HG03103 (cell line): ENCODE measurements around the gene NUDT3.
"Not testable (repeated sequence)": the region's sequence is repeated elsewhere in the genome, so short reads cannot be mapped to it uniquely, and the experiment has no call there.

ENCODE experiments used
- ATAC-seq: cut with Tn5 transposase; IDR thresholded peaks from one replicate; pipeline ENCODE4 v1.9.1; 2021; ENCODE audit warnings: low read depth; ENCODE audit not compliant: unreplicated experiment

The NUDT3 gene

GRCh38 chr6:34346175-34347119 is 46.0 kb downstream of the NUDT3 start:
- no peak for ATAC-seq

- ATAC-seq: no peak
Observed at GRCh38 chr6:34343806-34344205, 48.7 kb downstream of the NUDT3 start.

- no peak for ATAC-seq
Observed at GRCh38 chr6:34342247-34342646, 50.2 kb downstream of the NUDT3 start.

GRCh38 chr6:34341481-34341971 is 50.9 kb downstream of the NUDT3 start:
- ATAC-seq: no peak

GRCh38 chr6:34340906-34341480 is 51.5 kb downstream of the NUDT3 start:
- no peak for ATAC-seq

- ATAC-seq: no peak
Observed at GRCh38 chr6:34340394-34340793, 52.1 kb downstream of the NUDT3 start.

- ATAC-seq: no peak
Observed at GRCh38 chr6:34339971-34340370, 52.5 kb downstream of the NUDT3 start.

- no peak for ATAC-seq
Observed at GRCh38 chr6:34339432-34339831, 53.0 kb downstream of the NUDT3 start.

GRCh38 chr6:34338811-34339210 is 53.7 kb downstream of the NUDT3 start:
- ATAC-seq: no peak

GRCh38 chr6:34338377-34338776 is 54.1 kb downstream of the NUDT3 start:
- ATAC-seq: no peak

GRCh38 chr6:34334796-34335416 is 57.6 kb downstream of the NUDT3 start:
- no peak for ATAC-seq

- ATAC-seq: peak; percentile 53
Observed at GRCh38 chr6:34333858-34334257, 58.6 kb downstream of the NUDT3 start.

- ATAC-seq: no peak
Observed at GRCh38 chr6:34332251-34333198, 59.9 kb downstream of the NUDT3 start.

- no peak for ATAC-seq
Observed at GRCh38 chr6:34331371-34332050, 61.0 kb downstream of the NUDT3 start.

- not testable (repeated sequence) for ATAC-seq
Observed at GRCh38 chr6:34329814-34330213, 62.7 kb downstream of the NUDT3 start.

- ATAC-seq: no peak
Observed at GRCh38 chr6:34328969-34329368, 63.5 kb downstream of the NUDT3 start.

GRCh38 chr6:34327313-34328205 is 64.9 kb downstream of the NUDT3 start:
- ATAC-seq: not testable (repeated sequence)

- no peak for ATAC-seq
Observed at GRCh38 chr6:34325633-34326032, 66.8 kb downstream of the NUDT3 start.
